Omental fat pad (tissue), 4 donors: ENCODE measurements around the gene VPS4B. TPM values are rescaled to one million over a fixed set of nuclear protein-coding genes. Genes with fewer than 3 reads are reported as not detected.

Experiments
- ATAC-seq: fragments of 150-250 bp; one replicate; pipeline ENCODE4 v1.9.1; 2016; ENCODE audit warnings: mild to moderate bottlenecking, moderate library complexity; ENCODE audit not compliant: low FRiP score
- DNase-seq: peaks from one replicate; pipeline ENCODE4 v3.0.0-alpha.2; 2019; ENCODE audit warnings: low spot score
- CTCF ChIP-seq, 3 donors: fragments of 450-650 bp; IDR thresholded peaks; one replicate each; pipeline ENCODE4 v1.5.1; 2016 to 2017; ENCODE audit warnings: antibody characterized with exemption in 3 of 3, mild to moderate bottlenecking in 3 of 3, moderate library complexity in 2 of 3
- total RNA-seq, 4 donors: library from RNA; depleted of rRNA; stranded (reverse); fragments of >200 nt; gene quantifications; one replicate each; pipeline ENCODE4 v1.1.0, GENCODE V29; 2016

Gene VPS4B
- total RNA-seq, 4 donors from 2014 or later, result 26.6 to 45.4 (median 30.7) TPM

- ATAC-seq (no peak), DNase-seq (no peak)
- TF ChIP-seq CTCF (IDR thresholded peaks at IDR 0.05), result no peak
Measured at GRCh38 chr18:63395503-63395902, 26.8 kb downstream of the VPS4B start.

GRCh38 chr18:63394954-63395353 lies 27.3 kb downstream of the VPS4B start:
- TF ChIP-seq CTCF (IDR thresholded peaks at IDR 0.05), result no peak
- ATAC-seq, result no peak
- no peak for DNase-seq

GRCh38 chr18:63387861-63388260 lies 34.4 kb downstream of the VPS4B start:
- ATAC-seq (no peak), DNase-seq (no peak)
- no peak for TF ChIP-seq CTCF (IDR thresholded peaks at IDR 0.05)

- ATAC-seq (no peak), DNase-seq (no peak)
- TF ChIP-seq CTCF (IDR thresholded peaks at IDR 0.05), result no peak
Measured at GRCh38 chr18:63382843-63383242, 39.4 kb downstream of the VPS4B start.

- no peak for TF ChIP-seq CTCF (IDR thresholded peaks at IDR 0.05)
- DNase-seq, result no peak
- ATAC-seq, result no peak
Measured at GRCh38 chr18:63379639-63379962, 42.7 kb downstream of the VPS4B start.

- ATAC-seq (no peak), DNase-seq (no peak)
- TF ChIP-seq CTCF (IDR thresholded peaks at IDR 0.05), result no peak
Measured at GRCh38 chr18:63378919-63379638, 43.2 kb downstream of the VPS4B start.

GRCh38 chr18:63377275-63377980 lies 44.8 kb downstream of the VPS4B start:
- DNase-seq (no peak), ATAC-seq (no peak)
- no peak for TF ChIP-seq CTCF (IDR thresholded peaks at IDR 0.05)
